PFSK-1 (cell line): ENCODE data around the gene FOXK1.

Source experiments
- POLR2AphosphoS5 ChIP-seq: IDR thresholded peaks from 2 replicates; pipeline ENCODE4 v1.6.1; 2012; ENCODE audit warnings: low read depth, mild to moderate bottlenecking, control low read depth, low read length, moderate library complexity
- TAF1 ChIP-seq: IDR thresholded peaks from 2 replicates; pipeline ENCODE4 v1.6.1; 2012; ENCODE audit warnings: low read length, control low read depth, borderline replicate concordance; ENCODE audit not compliant: insufficient read depth

DNA sequence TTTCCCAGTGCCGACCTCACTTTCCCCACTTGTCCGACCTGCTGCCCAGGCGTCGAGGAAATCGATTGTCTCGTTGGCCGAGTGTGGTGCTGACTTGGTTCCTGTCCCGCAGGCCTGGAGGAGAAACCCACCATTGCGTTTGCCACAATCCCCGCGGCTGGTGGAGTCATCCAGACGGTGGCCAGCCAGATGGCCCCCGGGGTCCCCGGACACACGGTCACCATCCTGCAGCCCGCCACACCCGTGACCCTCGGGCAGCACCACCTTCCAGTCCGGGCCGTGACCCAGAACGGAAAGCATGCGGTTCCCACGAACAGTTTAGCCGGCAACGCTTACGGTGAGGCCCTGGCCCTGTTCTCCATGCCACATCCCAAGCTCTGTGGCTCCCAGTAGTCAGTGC lies 78.9 kb downstream of the FOXK1 start:
- TF ChIP-seq TAF1 (no peak), POLR2AphosphoS5 (no peak)
